ENCODE measurements around the gene SGCE. TPM values are rescaled to one million over a fixed set of nuclear protein-coding genes. Genes with fewer than 3 reads are reported as not detected.
A peak's percentile ranks its signal among the peaks of the same experiment; 100 is the strongest.

SGCE gene
- total and polyA plus RNA-seq, 2 experiments from 2014 or later, result 46.1 to 54.8 TPM

DNA sequence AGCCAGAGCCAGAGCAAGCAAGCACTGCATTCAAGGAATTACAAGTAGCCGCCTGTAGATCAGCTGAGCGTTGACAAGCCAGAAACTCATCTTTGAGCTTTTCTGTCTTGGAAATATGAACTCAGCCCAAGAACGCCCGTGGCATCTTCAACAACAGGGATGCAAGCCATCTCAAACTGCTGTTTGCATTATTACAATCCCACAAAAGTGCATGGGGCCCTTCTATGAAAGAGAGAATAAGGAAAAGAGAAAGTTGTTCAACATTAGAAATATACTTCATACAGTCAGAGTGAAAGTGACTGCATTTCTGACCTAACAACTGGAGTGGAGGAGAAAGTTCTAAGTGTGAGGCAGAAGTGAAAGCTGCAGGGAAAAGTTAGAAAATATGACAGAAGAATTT, 6.5 kb downstream of the SGCE start:
- H3F3A ChIP-seq (replicated peaks; ENCODE audit: low read depth), result no peaks in the 10 kb centered on the region
- peak; percentile 15 for DNase-seq (ENCODE audit: low spot score)
- no peaks in the 10 kb centered on the region for H3K27me3 Mint-ChIP-seq (ENCODE audit: insufficient read depth, low read depth, poor library complexity)
- H3K4me1 ChIP-seq (ENCODE audit: insufficient read depth), result peaks cover 50% of the 10 kb centered on the region
- no peak overlapping the region for H3K27ac ChIP-seq (ENCODE audit: low read depth)
- no peaks in the 10 kb centered on the region for H3K9me3 Mint-ChIP-seq
- H3K4me1 Mint-ChIP-seq, result peaks cover 41% of the 10 kb centered on the region
- no peak overlapping the region for H2AFZ ChIP-seq
- no peak overlapping the region for H3K4me3 ChIP-seq
- H3K36me3 Mint-ChIP-seq (ENCODE audit: low read depth), result no peaks in the 10 kb centered on the region
- H3K36me3 ChIP-seq (ENCODE audit: insufficient read depth), result no peaks in the 10 kb centered on the region
- H3K27ac Mint-ChIP-seq, result no peak overlapping the region
- H4K20me1 ChIP-seq (replicated peaks; ENCODE audit: insufficient read depth), result no peaks in the 10 kb centered on the region
- no peaks in the 10 kb centered on the region for H3K9me2 ChIP-seq (ENCODE audit: insufficient read depth)
- ATAC-seq, result peak; percentile 34; the same call in 1 of the 3 replicates
- H3K27me3 ChIP-seq (ENCODE audit: insufficient read depth), result peaks cover 12% of the 10 kb centered on the region
- H3K79me2 ChIP-seq (replicated peaks; ENCODE audit: insufficient read depth), result peaks cover 36% of the 10 kb centered on the region
- peak overlapping the region; percentile 18 for H3K4me2 ChIP-seq
- no peak overlapping the region for H3K4me3 Mint-ChIP-seq
- TF ChIP-seq, protein P1, sequence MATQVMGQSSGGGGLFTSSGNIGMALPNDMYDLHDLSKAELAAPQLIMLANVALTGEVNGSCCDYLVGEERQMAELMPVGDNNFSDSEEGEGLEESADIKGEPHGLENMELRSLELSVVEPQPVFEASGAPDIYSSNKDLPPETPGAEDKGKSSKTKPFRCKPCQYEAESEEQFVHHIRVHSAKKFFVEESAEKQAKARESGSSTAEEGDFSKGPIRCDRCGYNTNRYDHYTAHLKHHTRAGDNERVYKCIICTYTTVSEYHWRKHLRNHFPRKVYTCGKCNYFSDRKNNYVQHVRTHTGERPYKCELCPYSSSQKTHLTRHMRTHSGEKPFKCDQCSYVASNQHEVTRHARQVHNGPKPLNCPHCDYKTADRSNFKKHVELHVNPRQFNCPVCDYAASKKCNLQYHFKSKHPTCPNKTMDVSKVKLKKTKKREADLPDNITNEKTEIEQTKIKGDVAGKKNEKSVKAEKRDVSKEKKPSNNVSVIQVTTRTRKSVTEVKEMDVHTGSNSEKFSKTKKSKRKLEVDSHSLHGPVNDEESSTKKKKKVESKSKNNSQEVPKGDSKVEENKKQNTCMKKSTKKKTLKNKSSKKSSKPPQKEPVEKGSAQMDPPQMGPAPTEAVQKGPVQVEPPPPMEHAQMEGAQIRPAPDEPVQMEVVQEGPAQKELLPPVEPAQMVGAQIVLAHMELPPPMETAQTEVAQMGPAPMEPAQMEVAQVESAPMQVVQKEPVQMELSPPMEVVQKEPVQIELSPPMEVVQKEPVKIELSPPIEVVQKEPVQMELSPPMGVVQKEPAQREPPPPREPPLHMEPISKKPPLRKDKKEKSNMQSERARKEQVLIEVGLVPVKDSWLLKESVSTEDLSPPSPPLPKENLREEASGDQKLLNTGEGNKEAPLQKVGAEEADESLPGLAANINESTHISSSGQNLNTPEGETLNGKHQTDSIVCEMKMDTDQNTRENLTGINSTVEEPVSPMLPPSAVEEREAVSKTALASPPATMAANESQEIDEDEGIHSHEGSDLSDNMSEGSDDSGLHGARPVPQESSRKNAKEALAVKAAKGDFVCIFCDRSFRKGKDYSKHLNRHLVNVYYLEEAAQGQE (IDR thresholded peaks at IDR 0.05; ENCODE audit: unreplicated experiment), result no peak
- TF ChIP-seq ZNF114 (CRISPR knock-in tag; IDR thresholded peaks at IDR 0.05), result no peak
- no peak for TF ChIP-seq EZH2phosphoT487 (IDR thresholded peaks at IDR 0.05; ENCODE audit: unreplicated experiment)
- TF ChIP-seq JUNB (IDR thresholded peaks at IDR 0.05; ENCODE audit: unreplicated experiment), result no peak
- TF ChIP-seq STAT1 (IDR thresholded peaks at IDR 0.05; ENCODE audit: unreplicated experiment), result no peak
- TF ChIP-seq, protein P2, sequence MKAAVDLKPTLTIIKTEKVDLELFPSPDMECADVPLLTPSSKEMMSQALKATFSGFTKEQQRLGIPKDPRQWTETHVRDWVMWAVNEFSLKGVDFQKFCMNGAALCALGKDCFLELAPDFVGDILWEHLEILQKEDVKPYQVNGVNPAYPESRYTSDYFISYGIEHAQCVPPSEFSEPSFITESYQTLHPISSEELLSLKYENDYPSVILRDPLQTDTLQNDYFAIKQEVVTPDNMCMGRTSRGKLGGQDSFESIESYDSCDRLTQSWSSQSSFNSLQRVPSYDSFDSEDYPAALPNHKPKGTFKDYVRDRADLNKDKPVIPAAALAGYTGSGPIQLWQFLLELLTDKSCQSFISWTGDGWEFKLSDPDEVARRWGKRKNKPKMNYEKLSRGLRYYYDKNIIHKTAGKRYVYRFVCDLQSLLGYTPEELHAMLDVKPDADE (IDR thresholded peaks at IDR 0.05), result no peak
- TF ChIP-seq POLR2AphosphoS5 (IDR thresholded peaks at IDR 0.05; ENCODE audit: low read depth), result no peak
- no peak for TF ChIP-seq EZH2 (IDR thresholded peaks at IDR 0.05; ENCODE audit: low read depth, unreplicated experiment)
- TF ChIP-seq, protein P3, sequence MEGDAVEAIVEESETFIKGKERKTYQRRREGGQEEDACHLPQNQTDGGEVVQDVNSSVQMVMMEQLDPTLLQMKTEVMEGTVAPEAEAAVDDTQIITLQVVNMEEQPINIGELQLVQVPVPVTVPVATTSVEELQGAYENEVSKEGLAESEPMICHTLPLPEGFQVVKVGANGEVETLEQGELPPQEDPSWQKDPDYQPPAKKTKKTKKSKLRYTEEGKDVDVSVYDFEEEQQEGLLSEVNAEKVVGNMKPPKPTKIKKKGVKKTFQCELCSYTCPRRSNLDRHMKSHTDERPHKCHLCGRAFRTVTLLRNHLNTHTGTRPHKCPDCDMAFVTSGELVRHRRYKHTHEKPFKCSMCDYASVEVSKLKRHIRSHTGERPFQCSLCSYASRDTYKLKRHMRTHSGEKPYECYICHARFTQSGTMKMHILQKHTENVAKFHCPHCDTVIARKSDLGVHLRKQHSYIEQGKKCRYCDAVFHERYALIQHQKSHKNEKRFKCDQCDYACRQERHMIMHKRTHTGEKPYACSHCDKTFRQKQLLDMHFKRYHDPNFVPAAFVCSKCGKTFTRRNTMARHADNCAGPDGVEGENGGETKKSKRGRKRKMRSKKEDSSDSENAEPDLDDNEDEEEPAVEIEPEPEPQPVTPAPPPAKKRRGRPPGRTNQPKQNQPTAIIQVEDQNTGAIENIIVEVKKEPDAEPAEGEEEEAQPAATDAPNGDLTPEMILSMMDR (conservative IDR thresholded peaks at IDR 0.05; ENCODE audit: low read depth in 2 of 2), result no peak
- no peak for TF ChIP-seq ZNF331 (CRISPR knock-in tag; IDR thresholded peaks at IDR 0.05; ENCODE audit: low read depth)
- no peak for TF ChIP-seq CREB1 (CRISPR knock-in tag; IDR thresholded peaks at IDR 0.05; ENCODE audit: low read depth)
- TF ChIP-seq, protein P4, sequence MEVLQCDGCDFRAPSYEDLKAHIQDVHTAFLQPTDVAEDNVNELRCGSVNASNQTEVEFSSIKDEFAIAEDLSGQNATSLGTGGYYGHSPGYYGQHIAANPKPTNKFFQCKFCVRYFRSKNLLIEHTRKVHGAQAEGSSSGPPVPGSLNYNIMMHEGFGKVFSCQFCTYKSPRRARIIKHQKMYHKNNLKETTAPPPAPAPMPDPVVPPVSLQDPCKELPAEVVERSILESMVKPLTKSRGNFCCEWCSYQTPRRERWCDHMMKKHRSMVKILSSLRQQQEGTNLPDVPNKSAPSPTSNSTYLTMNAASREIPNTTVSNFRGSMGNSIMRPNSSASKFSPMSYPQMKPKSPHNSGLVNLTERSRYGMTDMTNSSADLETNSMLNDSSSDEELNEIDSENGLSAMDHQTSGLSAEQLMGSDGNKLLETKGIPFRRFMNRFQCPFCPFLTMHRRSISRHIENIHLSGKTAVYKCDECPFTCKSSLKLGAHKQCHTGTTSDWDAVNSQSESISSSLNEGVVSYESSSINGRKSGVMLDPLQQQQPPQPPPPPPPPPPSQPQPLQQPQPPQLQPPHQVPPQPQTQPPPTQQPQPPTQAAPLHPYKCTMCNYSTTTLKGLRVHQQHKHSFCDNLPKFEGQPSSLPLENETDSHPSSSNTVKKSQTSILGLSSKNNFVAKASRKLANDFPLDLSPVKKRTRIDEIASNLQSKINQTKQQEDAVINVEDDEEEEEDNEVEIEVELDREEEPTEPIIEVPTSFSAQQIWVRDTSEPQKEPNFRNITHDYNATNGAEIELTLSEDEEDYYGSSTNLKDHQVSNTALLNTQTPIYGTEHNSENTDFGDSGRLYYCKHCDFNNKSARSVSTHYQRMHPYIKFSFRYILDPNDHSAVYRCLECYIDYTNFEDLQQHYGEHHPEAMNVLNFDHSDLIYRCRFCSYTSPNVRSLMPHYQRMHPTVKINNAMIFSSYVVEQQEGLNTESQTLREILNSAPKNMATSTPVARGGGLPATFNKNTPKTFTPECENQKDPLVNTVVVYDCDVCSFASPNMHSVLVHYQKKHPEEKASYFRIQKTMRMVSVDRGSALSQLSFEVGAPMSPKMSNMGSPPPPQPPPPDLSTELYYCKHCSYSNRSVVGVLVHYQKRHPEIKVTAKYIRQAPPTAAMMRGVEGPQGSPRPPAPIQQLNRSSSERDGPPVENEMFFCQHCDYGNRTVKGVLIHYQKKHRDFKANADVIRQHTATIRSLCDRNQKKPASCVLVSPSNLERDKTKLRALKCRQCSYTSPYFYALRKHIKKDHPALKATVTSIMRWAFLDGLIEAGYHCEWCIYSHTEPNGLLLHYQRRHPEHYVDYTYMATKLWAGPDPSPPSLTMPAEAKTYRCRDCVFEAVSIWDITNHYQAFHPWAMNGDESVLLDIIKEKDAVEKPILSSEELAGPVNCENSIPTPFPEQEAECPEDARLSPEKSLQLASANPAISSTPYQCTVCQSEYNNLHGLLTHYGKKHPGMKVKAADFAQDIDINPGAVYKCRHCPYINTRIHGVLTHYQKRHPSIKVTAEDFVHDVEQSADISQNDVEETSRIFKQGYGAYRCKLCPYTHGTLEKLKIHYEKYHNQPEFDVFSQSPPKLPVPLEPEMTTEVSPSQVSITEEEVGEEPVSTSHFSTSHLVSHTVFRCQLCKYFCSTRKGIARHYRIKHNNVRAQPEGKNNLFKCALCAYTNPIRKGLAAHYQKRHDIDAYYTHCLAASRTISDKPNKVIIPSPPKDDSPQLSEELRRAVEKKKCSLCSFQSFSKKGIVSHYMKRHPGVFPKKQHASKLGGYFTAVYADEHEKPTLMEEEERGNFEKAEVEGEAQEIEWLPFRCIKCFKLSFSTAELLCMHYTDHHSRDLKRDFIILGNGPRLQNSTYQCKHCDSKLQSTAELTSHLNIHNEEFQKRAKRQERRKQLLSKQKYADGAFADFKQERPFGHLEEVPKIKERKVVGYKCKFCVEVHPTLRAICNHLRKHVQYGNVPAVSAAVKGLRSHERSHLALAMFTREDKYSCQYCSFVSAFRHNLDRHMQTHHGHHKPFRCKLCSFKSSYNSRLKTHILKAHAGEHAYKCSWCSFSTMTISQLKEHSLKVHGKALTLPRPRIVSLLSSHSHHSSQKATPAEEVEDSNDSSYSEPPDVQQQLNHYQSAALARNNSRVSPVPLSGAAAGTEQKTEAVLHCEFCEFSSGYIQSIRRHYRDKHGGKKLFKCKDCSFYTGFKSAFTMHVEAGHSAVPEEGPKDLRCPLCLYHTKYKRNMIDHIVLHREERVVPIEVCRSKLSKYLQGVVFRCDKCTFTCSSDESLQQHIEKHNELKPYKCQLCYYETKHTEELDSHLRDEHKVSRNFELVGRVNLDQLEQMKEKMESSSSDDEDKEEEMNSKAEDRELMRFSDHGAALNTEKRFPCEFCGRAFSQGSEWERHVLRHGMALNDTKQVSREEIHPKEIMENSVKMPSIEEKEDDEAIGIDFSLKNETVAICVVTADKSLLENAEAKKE (CRISPR knock-in tag; IDR thresholded peaks at IDR 0.05), result no peak
- no peak for TF ChIP-seq NANOG (IDR thresholded peaks at IDR 0.05; ENCODE audit: borderline replicate concordance)

All from GM23338 (cell line).